Fibroblast of skin of scalp (primary cell): ENCODE data around the gene RNF180.
A peak's percentile ranks its signal among the peaks of the same experiment; 100 is the strongest.
"Not testable (repeated sequence)": the region's sequence is repeated elsewhere in the genome, so short reads cannot be mapped to it uniquely, and the experiment has no call there.

Source experiments
- DNase-seq: peaks from one replicate; pipeline ENCODE4 v3.0.0-alpha.2; 2013

RNF180 gene

GRCh38 chr5:64181440-64181839, 15.8 kb downstream of the RNF180 start:
- DNase-seq = no peak

- DNase-seq = no peak
Observed at GRCh38 chr5:64183956-64184355, 18.3 kb downstream of the RNF180 start.

- no peak for DNase-seq
Observed at GRCh38 chr5:64184832-64185231, 19.2 kb downstream of the RNF180 start.

DNA sequence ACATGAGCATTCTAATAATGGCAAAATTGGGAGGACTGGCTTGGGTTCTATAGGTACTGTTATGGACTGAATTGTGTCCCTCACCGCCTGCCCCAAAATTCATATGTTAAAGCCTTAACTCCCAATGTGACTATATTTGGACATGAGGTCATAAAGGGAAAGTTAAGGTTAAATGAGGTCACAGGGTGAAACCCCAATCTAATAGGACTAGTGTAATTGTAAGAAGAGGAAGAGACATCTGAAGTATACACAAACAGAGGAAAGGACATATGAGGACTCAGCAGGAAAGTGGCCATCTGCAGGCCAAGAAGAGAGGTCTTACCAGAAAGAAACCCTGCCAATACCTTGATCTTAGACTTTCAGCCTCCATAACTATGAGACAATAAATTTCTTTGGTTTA, 23.1 kb downstream of the RNF180 start:
- no peak for DNase-seq

DNA sequence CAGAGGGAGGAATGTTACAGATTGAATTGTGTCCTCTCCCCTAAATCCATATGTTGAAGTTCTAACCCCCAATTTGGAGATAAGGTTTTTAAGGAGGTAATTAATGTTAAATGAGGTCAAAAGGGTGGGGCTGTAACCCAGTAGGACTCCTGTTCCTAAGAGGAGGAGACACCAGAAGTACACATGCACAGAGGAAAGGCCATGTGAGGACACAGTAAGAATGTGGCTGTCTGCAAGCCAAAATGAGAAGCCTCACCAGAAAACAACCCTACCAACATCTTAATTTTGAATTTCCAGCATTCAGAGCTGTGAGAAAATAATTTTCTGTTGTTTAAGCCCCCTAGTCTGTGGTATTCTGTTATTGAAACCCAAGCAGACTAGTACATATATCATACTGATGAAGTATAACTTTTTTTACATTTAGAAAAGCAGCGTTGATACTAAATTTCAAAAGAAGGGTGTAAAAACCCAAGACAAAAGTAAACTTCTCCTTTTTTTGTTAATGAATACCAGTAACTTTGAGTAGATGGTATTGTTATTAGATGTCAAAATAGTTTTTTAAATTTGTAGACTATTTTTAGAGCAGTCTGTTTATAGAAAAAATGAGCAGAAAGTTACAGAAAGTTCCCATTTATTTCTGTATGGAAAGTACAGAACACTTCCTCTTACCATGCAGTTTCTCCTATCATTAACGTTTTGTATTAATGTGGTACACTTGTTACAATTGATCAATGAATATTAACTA, 25.1 kb downstream of the RNF180 start:
- DNase-seq = no peak

DNA sequence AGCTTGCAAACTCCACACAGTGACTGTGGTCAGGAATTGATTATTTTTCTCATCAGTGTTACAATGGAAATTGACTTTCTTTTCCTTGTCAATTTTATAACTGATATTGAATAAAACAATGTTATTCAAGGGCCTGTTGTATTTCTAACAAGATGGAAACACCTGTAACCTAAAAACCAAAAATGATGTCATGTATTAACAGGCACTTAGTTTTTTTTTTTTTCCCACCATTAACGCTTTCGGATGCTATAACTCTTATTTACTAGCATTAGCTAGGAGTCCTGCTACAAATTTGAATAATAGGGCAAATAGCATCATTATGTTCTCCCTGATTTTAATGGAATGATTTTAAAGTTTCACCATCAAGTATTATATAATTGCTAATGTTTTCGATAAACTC, 30.3 kb downstream of the RNF180 start:
- DNase-seq = no peak

DNA sequence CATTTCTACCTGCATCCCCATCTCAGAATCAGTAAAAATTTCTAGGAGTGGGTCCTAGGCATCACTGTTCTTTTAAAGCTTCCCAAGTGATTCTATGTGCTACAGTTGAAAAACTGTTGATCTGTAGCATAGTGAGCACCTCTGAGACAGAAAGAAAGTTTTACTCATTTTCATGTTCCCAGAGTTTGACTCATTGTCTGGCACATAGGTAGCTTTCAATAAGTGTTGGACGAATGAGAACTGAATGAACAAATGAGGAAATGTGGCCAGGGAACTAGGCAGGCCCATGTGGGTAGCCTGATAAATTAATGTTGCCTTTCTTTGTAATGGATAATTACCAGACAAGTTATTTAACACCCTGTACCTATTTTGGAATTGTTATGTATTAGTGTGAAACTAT, 33.8 kb downstream of the RNF180 start:
- no peak for DNase-seq

- DNase-seq = peak; percentile 31
Observed at GRCh38 chr5:64201996-64202395, 36.4 kb downstream of the RNF180 start.

- no peak for DNase-seq
Observed at GRCh38 chr5:64206653-64207052, 41.0 kb downstream of the RNF180 start.

- DNase-seq = peak; percentile 36
Observed at GRCh38 chr5:64207978-64208377, 42.3 kb downstream of the RNF180 start.

GRCh38 chr5:64209353-64209752, 43.7 kb downstream of the RNF180 start:
- DNase-seq = no peak

- peak; percentile 90 for DNase-seq
Observed at GRCh38 chr5:64210866-64211265, 45.2 kb downstream of the RNF180 start.

DNA sequence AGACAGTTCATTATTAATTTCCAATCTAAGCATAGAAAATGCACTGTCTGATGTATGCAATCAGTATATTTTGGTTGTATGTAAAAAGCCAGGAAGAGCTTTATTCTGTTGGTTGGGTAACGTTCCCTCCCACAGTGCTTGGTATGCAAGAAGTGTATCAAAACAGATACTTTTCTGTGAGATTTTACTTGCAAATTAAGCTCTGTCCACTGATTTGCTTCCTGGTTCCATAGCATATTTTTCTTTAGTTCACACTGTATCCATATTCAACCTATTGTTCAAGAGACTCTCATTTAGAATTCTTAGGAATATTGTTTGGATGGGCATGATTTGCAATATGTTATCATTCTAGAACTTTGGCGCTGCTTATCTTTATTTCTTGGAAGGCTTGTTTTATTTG, 47.4 kb downstream of the RNF180 start:
- DNase-seq = peak; percentile 1

DNA sequence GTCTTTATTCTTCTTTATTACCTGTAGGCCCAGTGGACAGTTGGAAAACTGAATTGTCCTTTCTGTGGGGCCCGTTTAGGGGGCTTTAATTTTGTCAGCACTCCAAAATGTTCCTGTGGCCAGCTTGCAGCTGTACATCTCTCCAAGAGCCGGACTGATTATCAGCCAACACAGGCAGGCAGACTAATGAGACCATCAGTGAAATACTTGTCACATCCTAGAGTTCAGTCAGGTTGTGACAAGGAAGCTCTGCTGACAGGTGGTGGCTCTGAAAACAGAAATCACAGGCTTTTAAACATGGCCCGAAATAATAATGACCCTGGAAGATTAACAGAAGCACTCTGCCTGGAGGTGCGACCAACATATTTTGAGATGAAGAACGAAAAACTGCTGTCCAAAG, 47.9 kb downstream of the RNF180 start:
- no peak for DNase-seq

GRCh38 chr5:64214132-64214531, 48.5 kb downstream of the RNF180 start:
- DNase-seq = no peak

DNA sequence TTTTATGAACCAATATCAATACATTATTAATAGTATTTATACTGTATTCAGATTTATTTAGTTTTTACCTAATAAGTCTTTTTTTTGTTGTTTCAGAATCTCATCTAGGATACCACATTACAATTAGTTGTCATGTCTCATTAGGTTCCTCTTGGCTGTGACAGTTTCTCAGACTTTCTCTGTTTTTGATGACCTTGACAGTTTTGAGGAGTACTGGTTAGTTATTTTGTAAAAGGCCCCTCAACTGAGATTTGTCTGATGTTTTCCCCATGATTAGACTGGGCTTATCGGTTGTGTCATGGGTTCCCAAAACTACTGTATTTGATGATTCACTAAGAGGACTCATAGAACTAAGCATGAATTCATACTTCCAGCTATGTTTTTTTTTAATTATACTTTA, 56.3 kb downstream of the RNF180 start:
- no peak for DNase-seq

DNA sequence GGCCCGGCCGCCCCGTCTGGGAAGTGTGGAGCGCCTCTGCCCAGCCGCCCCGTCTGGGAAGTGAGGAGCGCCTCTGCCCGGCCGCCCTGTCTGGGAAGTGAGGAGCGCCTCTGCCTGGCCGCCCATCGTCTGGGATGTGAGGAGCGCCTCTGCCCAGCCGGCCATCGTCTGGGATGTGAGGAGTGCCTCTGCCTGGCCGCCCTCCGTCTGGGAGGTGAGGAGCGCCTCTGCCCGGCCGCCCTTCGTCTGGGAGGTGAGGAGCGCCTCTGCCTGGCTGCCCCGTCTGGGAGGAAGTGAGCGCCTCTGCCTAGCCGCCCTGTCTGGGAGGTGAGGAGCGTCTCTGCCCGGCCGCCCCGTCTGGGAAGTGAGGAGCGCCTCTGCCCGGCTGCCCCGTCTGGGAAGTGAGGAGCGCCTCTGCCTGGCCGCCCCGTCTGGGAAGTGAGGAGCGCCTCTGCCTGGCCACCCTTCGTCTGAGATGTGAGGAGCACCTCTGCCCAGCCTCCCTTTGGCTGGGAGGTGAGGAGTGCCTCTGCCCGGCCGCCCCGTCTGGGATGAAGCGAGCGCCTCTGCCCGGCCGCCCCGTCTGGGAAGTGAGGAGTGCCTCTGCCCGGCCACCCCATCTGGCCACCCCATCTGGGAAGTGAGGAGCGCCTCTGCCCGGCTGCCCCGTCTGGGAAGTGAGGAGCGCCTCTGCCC, 59.8 kb downstream of the RNF180 start:
- not testable (repeated sequence) for DNase-seq

- not testable (repeated sequence) for DNase-seq
Observed at GRCh38 chr5:64227131-64227537, 61.5 kb downstream of the RNF180 start.

DNA sequence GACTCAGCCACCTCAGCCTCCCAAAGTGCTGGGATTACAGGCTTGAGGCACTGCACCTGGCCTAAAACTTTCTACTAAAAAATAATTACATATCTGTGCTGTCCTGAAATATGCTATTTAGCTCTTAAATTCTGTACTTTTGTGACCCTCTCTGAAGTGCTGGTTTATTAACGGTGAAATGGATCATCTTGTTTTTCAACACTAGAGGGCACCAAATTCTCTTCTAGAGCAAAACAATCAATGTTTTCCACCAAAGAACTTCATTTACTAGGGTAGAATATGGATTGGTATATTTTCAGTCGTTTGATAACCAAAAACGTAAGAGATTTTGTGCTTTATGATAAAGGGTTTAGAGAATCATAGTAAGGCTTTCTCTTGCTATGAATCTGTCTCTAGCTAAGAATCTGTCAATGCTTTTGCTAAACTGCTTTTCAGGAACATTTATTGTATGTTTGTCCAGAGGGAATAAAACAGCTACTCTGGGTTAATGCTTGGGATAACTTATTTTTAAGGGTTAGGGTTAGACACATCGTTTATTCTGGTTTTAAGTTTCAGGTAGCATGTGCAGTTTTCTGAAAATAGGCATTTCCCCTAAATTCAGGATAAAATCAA, 63.6 kb downstream of the RNF180 start:
- DNase-seq = peak; percentile 40

GRCh38 chr5:64260756-64261155, 95.1 kb downstream of the RNF180 start:
- no peak for DNase-seq

- no peak for DNase-seq
Observed at GRCh38 chr5:64269164-64269563, 103.5 kb downstream of the RNF180 start.

GRCh38 chr5:64273276-64273675, 107.6 kb downstream of the RNF180 start:
- no peak for DNase-seq

- no peak for DNase-seq
Observed at GRCh38 chr5:64285188-64286130, 119.8 kb downstream of the RNF180 start.
